Ishikawa (cell line): ENCODE measurements around the gene GIMAP6.

Experiments used
- CEBPB ChIP-seq: IDR thresholded peaks from 2 replicates; pipeline ENCODE4 v1.6.1; 2012
- EGR1 ChIP-seq: IDR thresholded peaks from 2 replicates; pipeline ENCODE4 v1.6.1; 2012
- EP300 ChIP-seq: IDR thresholded peaks from 2 replicates; pipeline ENCODE4 v1.6.1; 2012; ENCODE audit warnings: borderline replicate concordance
- RAD21 ChIP-seq: IDR thresholded peaks from 2 replicates; pipeline ENCODE4 v1.6.1; 2012; ENCODE audit warnings: low read depth
- TAF1 ChIP-seq: IDR thresholded peaks from 2 replicates; pipeline ENCODE4 v1.6.1; 2012; ENCODE audit warnings: low read depth, mild to moderate bottlenecking
- YY1 ChIP-seq: IDR thresholded peaks from 2 replicates; pipeline ENCODE4 v1.6.1; 2012; ENCODE audit warnings: low read depth
- TF ChIP-seq, protein P1 (sequence below): IDR thresholded peaks from 2 replicates; pipeline ENCODE4 v1.6.1; 2012
- TF ChIP-seq, protein P2 (sequence below): IDR thresholded peaks from 2 replicates; pipeline ENCODE4 v1.6.1; 2012
- TF ChIP-seq, protein P3 (sequence below): IDR thresholded peaks from 2 replicates; pipeline ENCODE4 v1.6.1; 2012; ENCODE audit warnings: low read depth, mild to moderate bottlenecking

DNA sequence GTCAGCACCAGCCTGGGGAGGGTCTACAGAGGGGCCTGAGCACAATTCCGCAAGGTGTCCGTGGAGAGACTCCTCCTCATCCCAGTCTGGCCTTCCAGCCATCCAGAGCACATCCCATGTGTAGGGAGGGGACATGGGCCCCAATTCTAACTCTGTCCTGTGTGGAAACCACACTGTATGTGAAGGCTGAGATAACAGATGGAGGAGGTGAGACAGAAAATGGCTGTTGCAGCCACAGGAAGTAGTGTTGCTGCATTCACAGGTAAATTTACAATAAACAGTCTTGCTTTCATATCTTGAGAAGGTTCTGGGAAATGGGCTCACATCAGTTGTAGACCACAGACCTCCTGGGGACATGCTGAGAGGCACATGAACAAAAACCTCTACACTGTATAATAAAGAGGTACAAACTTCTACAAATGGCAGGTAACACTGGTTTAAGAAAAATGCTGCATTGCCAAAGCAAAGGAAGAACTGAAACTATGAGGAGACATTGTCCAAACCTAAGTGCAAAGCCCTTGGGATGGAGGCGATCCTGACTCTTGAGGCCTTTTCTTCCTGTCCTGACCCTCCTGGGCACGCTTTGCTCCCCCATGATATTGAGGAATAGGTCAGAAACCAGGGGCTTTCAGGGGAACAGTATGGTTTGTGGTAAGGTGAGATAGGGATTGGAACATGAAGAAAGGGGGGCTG is 31.8 kb upstream of the GIMAP6 start:
- TF ChIP-seq, protein P1, sequence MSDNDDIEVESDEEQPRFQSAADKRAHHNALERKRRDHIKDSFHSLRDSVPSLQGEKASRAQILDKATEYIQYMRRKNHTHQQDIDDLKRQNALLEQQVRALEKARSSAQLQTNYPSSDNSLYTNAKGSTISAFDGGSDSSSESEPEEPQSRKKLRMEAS: no peak
- TF ChIP-seq TAF1 (no peak), EP300 (no peak), EGR1 (no peak), YY1 (no peak), CEBPB (no peak), RAD21 (no peak)
- TF ChIP-seq, protein P2, sequence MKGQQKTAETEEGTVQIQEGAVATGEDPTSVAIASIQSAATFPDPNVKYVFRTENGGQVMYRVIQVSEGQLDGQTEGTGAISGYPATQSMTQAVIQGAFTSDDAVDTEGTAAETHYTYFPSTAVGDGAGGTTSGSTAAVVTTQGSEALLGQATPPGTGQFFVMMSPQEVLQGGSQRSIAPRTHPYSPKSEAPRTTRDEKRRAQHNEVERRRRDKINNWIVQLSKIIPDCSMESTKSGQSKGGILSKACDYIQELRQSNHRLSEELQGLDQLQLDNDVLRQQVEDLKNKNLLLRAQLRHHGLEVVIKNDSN: no peak
- TF ChIP-seq, protein P3, sequence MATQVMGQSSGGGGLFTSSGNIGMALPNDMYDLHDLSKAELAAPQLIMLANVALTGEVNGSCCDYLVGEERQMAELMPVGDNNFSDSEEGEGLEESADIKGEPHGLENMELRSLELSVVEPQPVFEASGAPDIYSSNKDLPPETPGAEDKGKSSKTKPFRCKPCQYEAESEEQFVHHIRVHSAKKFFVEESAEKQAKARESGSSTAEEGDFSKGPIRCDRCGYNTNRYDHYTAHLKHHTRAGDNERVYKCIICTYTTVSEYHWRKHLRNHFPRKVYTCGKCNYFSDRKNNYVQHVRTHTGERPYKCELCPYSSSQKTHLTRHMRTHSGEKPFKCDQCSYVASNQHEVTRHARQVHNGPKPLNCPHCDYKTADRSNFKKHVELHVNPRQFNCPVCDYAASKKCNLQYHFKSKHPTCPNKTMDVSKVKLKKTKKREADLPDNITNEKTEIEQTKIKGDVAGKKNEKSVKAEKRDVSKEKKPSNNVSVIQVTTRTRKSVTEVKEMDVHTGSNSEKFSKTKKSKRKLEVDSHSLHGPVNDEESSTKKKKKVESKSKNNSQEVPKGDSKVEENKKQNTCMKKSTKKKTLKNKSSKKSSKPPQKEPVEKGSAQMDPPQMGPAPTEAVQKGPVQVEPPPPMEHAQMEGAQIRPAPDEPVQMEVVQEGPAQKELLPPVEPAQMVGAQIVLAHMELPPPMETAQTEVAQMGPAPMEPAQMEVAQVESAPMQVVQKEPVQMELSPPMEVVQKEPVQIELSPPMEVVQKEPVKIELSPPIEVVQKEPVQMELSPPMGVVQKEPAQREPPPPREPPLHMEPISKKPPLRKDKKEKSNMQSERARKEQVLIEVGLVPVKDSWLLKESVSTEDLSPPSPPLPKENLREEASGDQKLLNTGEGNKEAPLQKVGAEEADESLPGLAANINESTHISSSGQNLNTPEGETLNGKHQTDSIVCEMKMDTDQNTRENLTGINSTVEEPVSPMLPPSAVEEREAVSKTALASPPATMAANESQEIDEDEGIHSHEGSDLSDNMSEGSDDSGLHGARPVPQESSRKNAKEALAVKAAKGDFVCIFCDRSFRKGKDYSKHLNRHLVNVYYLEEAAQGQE: no peak
